Spleen (tissue), 7 donors: ENCODE measurements around the gene DENND6B.

Experiments used
- POLR2A ChIP-seq, 3 donors: fragments of 450-650 bp; IDR thresholded peaks; one replicate each; pipeline ENCODE4 v1.5.1; 2017; ENCODE audit warnings: antibody characterized with exemption in 3 of 3, mild to moderate bottlenecking in 1 of 3
- TF ChIP-seq, protein P1 (sequence below), 11 experiments: fragments of 200-600 bp in 7 of 11; fragments of 450-650 bp in 4 of 11; sonication (generic) in 4 of 11; IDR thresholded peaks in 8 of 11; conservative IDR thresholded peaks in 3 of 11; 1 replicate in 7 of 11; 2 replicates in 4 of 11; pipeline versions ENCODE4 v1.4.0 to v1.8.0; 2016 to 2021; ENCODE audit warnings: antibody characterized with exemption in 11 of 11, inconsistent platforms in 4 of 11, mild to moderate bottlenecking in 1 of 11
- donor health status: DM: no; HTN: no; CAD: no; lungs with moderate emphysema.
- donor health status: DM: no; HTN: no; CAD: no.
- donor health status: DM: no; HTN: no; CAD: no.

DNA sequence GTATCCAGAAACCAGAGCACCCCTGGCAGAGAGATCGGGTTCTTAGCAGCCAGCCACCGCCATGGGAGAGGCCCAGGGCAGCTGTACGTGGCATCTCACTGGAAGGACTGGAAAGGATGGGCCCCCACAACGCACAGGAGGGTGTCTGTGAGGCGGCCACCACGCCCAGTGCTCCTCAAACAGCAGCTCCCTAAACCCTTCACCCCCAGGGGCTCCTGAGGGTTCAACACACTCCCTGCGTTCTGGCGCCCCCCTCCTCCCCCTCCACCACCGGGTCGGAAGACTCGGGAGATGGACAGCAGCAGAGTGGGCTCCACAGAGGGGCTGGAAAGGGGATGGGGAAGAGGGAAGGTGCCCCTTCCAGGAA is 66.4 kb downstream of the DENND6B start:
- TF ChIP-seq, protein P1, sequence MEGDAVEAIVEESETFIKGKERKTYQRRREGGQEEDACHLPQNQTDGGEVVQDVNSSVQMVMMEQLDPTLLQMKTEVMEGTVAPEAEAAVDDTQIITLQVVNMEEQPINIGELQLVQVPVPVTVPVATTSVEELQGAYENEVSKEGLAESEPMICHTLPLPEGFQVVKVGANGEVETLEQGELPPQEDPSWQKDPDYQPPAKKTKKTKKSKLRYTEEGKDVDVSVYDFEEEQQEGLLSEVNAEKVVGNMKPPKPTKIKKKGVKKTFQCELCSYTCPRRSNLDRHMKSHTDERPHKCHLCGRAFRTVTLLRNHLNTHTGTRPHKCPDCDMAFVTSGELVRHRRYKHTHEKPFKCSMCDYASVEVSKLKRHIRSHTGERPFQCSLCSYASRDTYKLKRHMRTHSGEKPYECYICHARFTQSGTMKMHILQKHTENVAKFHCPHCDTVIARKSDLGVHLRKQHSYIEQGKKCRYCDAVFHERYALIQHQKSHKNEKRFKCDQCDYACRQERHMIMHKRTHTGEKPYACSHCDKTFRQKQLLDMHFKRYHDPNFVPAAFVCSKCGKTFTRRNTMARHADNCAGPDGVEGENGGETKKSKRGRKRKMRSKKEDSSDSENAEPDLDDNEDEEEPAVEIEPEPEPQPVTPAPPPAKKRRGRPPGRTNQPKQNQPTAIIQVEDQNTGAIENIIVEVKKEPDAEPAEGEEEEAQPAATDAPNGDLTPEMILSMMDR (IDR thresholded peaks at IDR 0.05 in 8 of 11, conservative IDR thresholded peaks at IDR 0.05 in 3 of 11): no peak
- no peak for TF ChIP-seq POLR2A (IDR thresholded peaks at IDR 0.05)
